ENCODE results near the gene NRIP3.
"Not testable (repeated sequence)": the region's sequence is repeated elsewhere in the genome, so short reads cannot be mapped to it uniquely, and the experiment has no call there.

Gene NRIP3

DNA sequence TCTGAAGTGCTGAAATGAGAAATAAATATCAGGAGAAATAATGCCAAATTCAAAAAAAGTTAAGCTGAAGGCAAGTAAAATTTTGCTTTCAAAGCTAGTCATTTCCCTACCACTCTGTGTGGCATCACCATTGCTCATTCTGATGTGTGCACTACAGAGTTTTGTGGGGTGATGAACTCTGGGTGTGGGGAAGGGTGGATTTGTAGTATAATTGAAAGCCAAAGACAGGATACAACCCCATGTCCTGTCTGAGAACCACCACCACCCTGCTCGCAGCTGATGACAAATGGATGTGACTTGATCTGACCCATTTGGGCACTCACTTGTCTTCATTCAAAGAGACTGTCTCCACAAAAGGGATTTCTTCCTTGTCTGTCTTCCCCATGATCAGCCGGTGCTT lies 20.2 kb downstream of the NRIP3 start:
- Histone ChIP-seq H4K8ac (ENCODE audit: low read depth, low read length) (no peak overlapping the region), H2BK120ac (ENCODE audit: low read depth, low read length) (no peak overlapping the region), H2AK5ac (ENCODE audit: low read length) (no peak overlapping the region), H4K5ac (ENCODE audit: low read length) (no peak overlapping the region), H2BK15ac (replicated peaks; ENCODE audit: low read depth) (no peak overlapping the region), H3K4me1 (ENCODE audit: control insufficient read depth, low read depth, low read length) (no peaks in the 10 kb centered on the region), H3K18ac (ENCODE audit: low read length) (no peak overlapping the region), H3K79me2 (ENCODE audit: control insufficient read depth, insufficient read depth, low read length) (no peaks in the 10 kb centered on the region), H3K4me2 (ENCODE audit: low read length) (no peak overlapping the region), H2BK5ac (ENCODE audit: low read length) (no peak overlapping the region), H3K56ac (ENCODE audit: low read length) (no peak overlapping the region), H3K36me3 (ENCODE audit: control insufficient read depth, insufficient read depth, low read length) (no peaks in the 10 kb centered on the region), H3K79me1 (ENCODE audit: low read length) (no peaks in the 10 kb centered on the region), H3K9ac (ENCODE audit: low read length) (no peak overlapping the region), H3K27me3 (ENCODE audit: insufficient read depth, low read length, poor library complexity) (no peaks in the 10 kb centered on the region), H3K4ac (ENCODE audit: low read depth, low read length) (no peak overlapping the region), H3K4me3 (ENCODE audit: low read length) (no peak overlapping the region), H3K23ac (ENCODE audit: low read length) (no peak overlapping the region), H3K27ac (ENCODE audit: low read depth, low read length) (no peak overlapping the region)
- no peak for DNase-seq
- WGBS (ENCODE audit: extremely low coverage, insufficient coverage, low lambda C conversion rate) = no CpG with 5 or more reads among the region's 2 CpGs

DNA sequence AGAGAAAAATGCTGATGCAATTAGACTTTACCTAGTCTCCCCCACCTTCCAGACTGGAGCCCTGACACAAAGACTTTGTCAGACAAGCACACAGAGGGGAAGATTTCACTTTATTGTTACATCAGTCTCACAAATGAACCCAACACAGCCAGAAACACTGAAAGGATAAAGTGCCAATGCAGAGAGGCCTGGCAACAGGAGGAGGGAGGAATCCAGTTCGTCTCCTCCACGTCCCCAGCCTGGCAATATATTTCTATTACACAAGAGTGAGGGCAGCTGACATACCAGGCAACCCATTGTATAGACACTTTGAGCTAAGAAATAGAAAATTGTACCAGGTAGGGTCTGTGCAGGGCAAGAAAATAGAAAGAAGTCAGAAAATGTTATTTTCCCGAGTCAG lies 23.3 kb downstream of the NRIP3 start:
- Histone ChIP-seq H3K27me3 (ENCODE audit: insufficient read depth, low read length, poor library complexity) (no peaks in the 10 kb centered on the region), H3K27ac (ENCODE audit: low read depth, low read length) (no peak overlapping the region), H3K4me2 (ENCODE audit: low read length) (no peak overlapping the region), H2BK15ac (replicated peaks; ENCODE audit: low read depth) (no peak overlapping the region), H3K4me1 (ENCODE audit: control insufficient read depth, low read depth, low read length) (no peaks in the 10 kb centered on the region), H4K5ac (ENCODE audit: low read length) (no peak overlapping the region), H3K56ac (ENCODE audit: low read length) (no peak overlapping the region), H3K9ac (ENCODE audit: low read length) (no peak overlapping the region), H3K79me2 (ENCODE audit: control insufficient read depth, insufficient read depth, low read length) (no peaks in the 10 kb centered on the region), H2AK5ac (ENCODE audit: low read length) (no peak overlapping the region), H3K4me3 (ENCODE audit: low read length) (no peak overlapping the region), H3K23ac (ENCODE audit: low read length) (no peak overlapping the region), H2BK120ac (ENCODE audit: low read depth, low read length) (no peak overlapping the region), H3K79me1 (ENCODE audit: low read length) (no peaks in the 10 kb centered on the region), H2BK5ac (ENCODE audit: low read length) (no peak overlapping the region), H4K8ac (ENCODE audit: low read depth, low read length) (no peak overlapping the region), H3K4ac (ENCODE audit: low read depth, low read length) (no peak overlapping the region), H3K18ac (ENCODE audit: low read length) (no peak overlapping the region), H3K36me3 (ENCODE audit: control insufficient read depth, insufficient read depth, low read length) (no peaks in the 10 kb centered on the region)
- WGBS (ENCODE audit: extremely low coverage, insufficient coverage, low lambda C conversion rate) = no CpG with 5 or more reads among the region's 3 CpGs
- no peak for DNase-seq

DNA sequence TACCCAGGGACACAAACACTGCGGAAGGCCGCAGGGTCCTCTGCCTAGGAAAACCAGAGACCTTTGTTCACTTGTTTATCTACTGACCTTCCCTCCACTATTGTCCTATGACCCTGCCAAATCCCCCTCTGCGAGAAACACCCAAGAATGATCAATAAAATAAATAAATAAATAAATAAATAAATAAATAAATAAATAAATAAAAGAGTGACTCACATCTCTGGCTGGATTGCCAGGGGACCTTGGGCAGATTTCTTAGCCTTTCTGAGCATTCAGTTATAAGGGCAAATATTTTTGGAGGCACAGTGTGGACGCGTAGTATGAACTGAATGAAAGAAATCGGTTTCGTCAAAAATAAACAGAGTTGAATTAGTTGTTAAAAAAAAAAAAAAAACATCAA lies 24.4 kb downstream of the NRIP3 start:
- not testable (repeated sequence) for H4K5ac ChIP-seq (ENCODE audit: low read length); H3K27ac ChIP-seq (ENCODE audit: low read depth, low read length); H3K79me2 ChIP-seq (ENCODE audit: control insufficient read depth, insufficient read depth, low read length); H3K27me3 ChIP-seq (ENCODE audit: insufficient read depth, low read length, poor library complexity); H3K56ac ChIP-seq (ENCODE audit: low read length); H3K23ac ChIP-seq (ENCODE audit: low read length); H3K79me1 ChIP-seq (ENCODE audit: low read length); H2BK120ac ChIP-seq (ENCODE audit: low read depth, low read length); H3K18ac ChIP-seq (ENCODE audit: low read length); H3K4me3 ChIP-seq (ENCODE audit: low read length); H2AK5ac ChIP-seq (ENCODE audit: low read length); H4K8ac ChIP-seq (ENCODE audit: low read depth, low read length); H2BK15ac ChIP-seq (replicated peaks; ENCODE audit: low read depth); H2BK5ac ChIP-seq (ENCODE audit: low read length); H3K4me2 ChIP-seq (ENCODE audit: low read length); H3K4ac ChIP-seq (ENCODE audit: low read depth, low read length); H3K36me3 ChIP-seq (ENCODE audit: control insufficient read depth, insufficient read depth, low read length); H3K9ac ChIP-seq (ENCODE audit: low read length); DNase-seq; H3K4me1 ChIP-seq (ENCODE audit: control insufficient read depth, low read depth, low read length)
- no CpG with 5 or more reads among the region's 7 CpGs for WGBS (ENCODE audit: extremely low coverage, insufficient coverage, low lambda C conversion rate)

DNA sequence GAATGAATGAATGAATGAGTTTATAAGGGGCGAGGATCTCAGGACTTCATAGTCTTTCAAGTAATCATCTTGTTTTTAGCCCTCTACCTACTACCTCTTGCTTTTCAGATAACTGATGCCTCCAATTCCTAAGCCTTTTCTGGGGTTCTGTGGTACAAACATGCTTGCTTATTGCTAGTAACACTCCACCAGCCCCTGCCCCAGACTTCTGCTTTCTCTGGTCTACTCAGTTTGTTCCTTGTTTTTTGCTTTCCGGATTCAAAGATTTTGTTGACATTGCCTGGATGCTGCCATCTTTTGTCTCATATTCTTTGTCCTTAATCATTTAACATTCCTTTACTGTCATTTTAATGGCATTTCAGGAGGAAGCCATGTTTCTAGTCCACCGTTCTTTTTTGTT lies 30.7 kb downstream of the NRIP3 start:
- no peak overlapping the region for H2BK5ac ChIP-seq (ENCODE audit: low read length)
- H3K9ac ChIP-seq (ENCODE audit: low read length) = no peak overlapping the region
- no peak overlapping the region for H3K27ac ChIP-seq (ENCODE audit: low read depth, low read length)
- no CpG with 5 or more reads among the region's 3 CpGs for WGBS (ENCODE audit: extremely low coverage, insufficient coverage, low lambda C conversion rate)
- H2BK15ac ChIP-seq (replicated peaks; ENCODE audit: low read depth) = no peak overlapping the region
- H4K5ac ChIP-seq (ENCODE audit: low read length) = no peak overlapping the region
- H3K79me2 ChIP-seq (ENCODE audit: control insufficient read depth, insufficient read depth, low read length) = no peaks in the 10 kb centered on the region
- no peak for DNase-seq
- H3K56ac ChIP-seq (ENCODE audit: low read length) = no peak overlapping the region
- no peak overlapping the region for H2AK5ac ChIP-seq (ENCODE audit: low read length)
- H3K27me3 ChIP-seq (ENCODE audit: insufficient read depth, low read length, poor library complexity) = no peaks in the 10 kb centered on the region
- no peak overlapping the region for H4K8ac ChIP-seq (ENCODE audit: low read depth, low read length)
- no peak overlapping the region for H3K4me3 ChIP-seq (ENCODE audit: low read length)
- no peak overlapping the region for H3K4ac ChIP-seq (ENCODE audit: low read depth, low read length)
- H3K36me3 ChIP-seq (ENCODE audit: control insufficient read depth, insufficient read depth, low read length) = no peaks in the 10 kb centered on the region
- H3K23ac ChIP-seq (ENCODE audit: low read length) = no peak overlapping the region
- no peaks in the 10 kb centered on the region for H3K4me1 ChIP-seq (ENCODE audit: control insufficient read depth, low read depth, low read length)
- H3K18ac ChIP-seq (ENCODE audit: low read length) = no peak overlapping the region
- no peaks in the 10 kb centered on the region for H3K79me1 ChIP-seq (ENCODE audit: low read length)
- H2BK120ac ChIP-seq (ENCODE audit: low read depth, low read length) = no peak overlapping the region
- no peak overlapping the region for H3K4me2 ChIP-seq (ENCODE audit: low read length)

DNA sequence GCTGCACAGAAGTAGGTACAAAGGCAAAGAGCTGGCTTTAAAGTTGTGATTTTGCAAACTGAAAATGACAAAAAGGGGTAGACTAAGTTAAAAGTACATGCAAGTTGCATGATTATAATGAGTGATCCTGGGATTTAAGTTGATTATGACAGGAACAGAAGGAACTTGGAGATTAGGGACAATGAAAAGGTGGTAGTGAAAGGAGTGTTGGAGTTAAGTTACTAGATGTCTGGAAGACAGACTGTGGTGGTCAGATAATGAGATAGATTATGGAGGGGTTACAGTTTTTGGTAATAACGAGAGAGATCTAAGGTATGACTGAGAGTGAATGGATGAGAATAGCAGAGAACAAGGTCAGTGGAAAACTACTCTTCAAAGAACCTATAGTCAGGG lies 31.9 kb downstream of the NRIP3 start:
- Histone ChIP-seq H4K8ac (ENCODE audit: low read depth, low read length) (no peak overlapping the region), H3K56ac (ENCODE audit: low read length) (no peak overlapping the region), H2BK120ac (ENCODE audit: low read depth, low read length) (no peak overlapping the region), H3K27me3 (ENCODE audit: insufficient read depth, low read length, poor library complexity) (no peaks in the 10 kb centered on the region), H4K5ac (ENCODE audit: low read length) (no peak overlapping the region), H3K27ac (ENCODE audit: low read depth, low read length) (no peak overlapping the region), H3K23ac (ENCODE audit: low read length) (no peak overlapping the region), H3K4me1 (ENCODE audit: control insufficient read depth, low read depth, low read length) (no peaks in the 10 kb centered on the region), H3K18ac (ENCODE audit: low read length) (no peak overlapping the region), H2BK15ac (replicated peaks; ENCODE audit: low read depth) (no peak overlapping the region), H2BK5ac (ENCODE audit: low read length) (no peak overlapping the region), H3K9ac (ENCODE audit: low read length) (no peak overlapping the region), H2AK5ac (ENCODE audit: low read length) (no peak overlapping the region), H3K4me2 (ENCODE audit: low read length) (no peak overlapping the region), H3K36me3 (ENCODE audit: control insufficient read depth, insufficient read depth, low read length) (no peaks in the 10 kb centered on the region), H3K79me1 (ENCODE audit: low read length) (no peaks in the 10 kb centered on the region), H3K4ac (ENCODE audit: low read depth, low read length) (no peak overlapping the region), H3K79me2 (ENCODE audit: control insufficient read depth, insufficient read depth, low read length) (no peaks in the 10 kb centered on the region), H3K4me3 (ENCODE audit: low read length) (no peak overlapping the region)
- WGBS (ENCODE audit: extremely low coverage, insufficient coverage, low lambda C conversion rate) = no CpG with 5 or more reads among the region's 1 CpG
- no peak for DNase-seq

DNA sequence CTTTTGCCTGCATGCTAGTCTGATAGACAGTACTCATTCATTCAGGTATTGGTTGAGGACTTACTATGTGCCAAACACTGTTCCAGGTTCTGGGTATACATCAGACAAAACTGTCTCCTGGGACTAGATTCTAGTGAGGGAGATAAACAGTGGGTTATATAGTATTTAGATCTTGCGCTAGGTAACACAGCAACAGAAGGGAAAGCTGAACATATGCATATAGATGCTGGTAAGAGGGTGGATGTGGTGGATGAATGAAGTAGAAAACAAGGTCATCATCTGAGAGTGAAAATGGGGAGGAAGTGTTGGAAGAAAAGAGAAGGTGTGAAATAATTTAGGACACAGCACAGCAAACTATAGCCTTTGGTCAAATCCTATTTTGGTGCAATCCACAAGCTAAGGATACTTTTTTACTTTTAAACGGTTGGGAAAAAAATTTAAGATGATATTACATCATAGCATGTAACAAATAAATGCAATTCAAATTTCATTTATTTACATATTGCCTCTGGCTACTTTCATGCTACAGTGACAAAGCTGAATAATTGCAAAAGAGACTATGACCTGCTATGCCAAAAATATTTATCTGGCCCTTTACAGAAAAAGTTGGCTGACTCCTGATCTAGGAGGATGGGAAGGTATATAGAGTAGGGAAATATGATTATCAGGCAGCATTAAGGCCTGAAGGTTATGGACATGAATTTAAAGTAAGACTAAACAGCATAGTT lies 32.4 kb downstream of the NRIP3 start:
- no peaks in the 10 kb centered on the region for H3K79me2 ChIP-seq (ENCODE audit: control insufficient read depth, insufficient read depth, low read length)
- no peak overlapping the region for H3K4me2 ChIP-seq (ENCODE audit: low read length)
- no peak overlapping the region for H4K5ac ChIP-seq (ENCODE audit: low read length)
- H3K4me1 ChIP-seq (ENCODE audit: control insufficient read depth, low read depth, low read length) = no peaks in the 10 kb centered on the region
- H3K9ac ChIP-seq (ENCODE audit: low read length) = no peak overlapping the region
- no peak overlapping the region for H3K23ac ChIP-seq (ENCODE audit: low read length)
- no peak overlapping the region for H3K56ac ChIP-seq (ENCODE audit: low read length)
- H2BK5ac ChIP-seq (ENCODE audit: low read length) = no peak overlapping the region
- H3K4me3 ChIP-seq (ENCODE audit: low read length) = no peak overlapping the region
- no peak overlapping the region for H2AK5ac ChIP-seq (ENCODE audit: low read length)
- H3K18ac ChIP-seq (ENCODE audit: low read length) = no peak overlapping the region
- H3K36me3 ChIP-seq (ENCODE audit: control insufficient read depth, insufficient read depth, low read length) = no peaks in the 10 kb centered on the region
- no peak overlapping the region for H2BK15ac ChIP-seq (replicated peaks; ENCODE audit: low read depth)
- no peak for DNase-seq
- no peak overlapping the region for H4K8ac ChIP-seq (ENCODE audit: low read depth, low read length)
- no peaks in the 10 kb centered on the region for H3K27me3 ChIP-seq (ENCODE audit: insufficient read depth, low read length, poor library complexity)
- no peak overlapping the region for H3K27ac ChIP-seq (ENCODE audit: low read depth, low read length)
- no peak overlapping the region for H2BK120ac ChIP-seq (ENCODE audit: low read depth, low read length)
- WGBS (ENCODE audit: extremely low coverage, insufficient coverage, low lambda C conversion rate) = no CpG with 5 or more reads among the region's 2 CpGs
- no peaks in the 10 kb centered on the region for H3K79me1 ChIP-seq (ENCODE audit: low read length)
- no peak overlapping the region for H3K4ac ChIP-seq (ENCODE audit: low read depth, low read length)

Measured in mesendoderm (in vitro differentiated cells).